NCI-H187 treated with DMSO at 0.1 percent for 48 hours (cell line): ENCODE measurements around the gene ADD3.
"Not testable (repeated sequence)": the region's sequence is repeated elsewhere in the genome, so short reads cannot be mapped to it uniquely, and the experiment has no call there.

Experiments used
- DNase-seq: peaks from one replicate; lab custom pipeline; 2025; lab: John Stamatoyannopoulos, UW

ADD3 gene

DNA sequence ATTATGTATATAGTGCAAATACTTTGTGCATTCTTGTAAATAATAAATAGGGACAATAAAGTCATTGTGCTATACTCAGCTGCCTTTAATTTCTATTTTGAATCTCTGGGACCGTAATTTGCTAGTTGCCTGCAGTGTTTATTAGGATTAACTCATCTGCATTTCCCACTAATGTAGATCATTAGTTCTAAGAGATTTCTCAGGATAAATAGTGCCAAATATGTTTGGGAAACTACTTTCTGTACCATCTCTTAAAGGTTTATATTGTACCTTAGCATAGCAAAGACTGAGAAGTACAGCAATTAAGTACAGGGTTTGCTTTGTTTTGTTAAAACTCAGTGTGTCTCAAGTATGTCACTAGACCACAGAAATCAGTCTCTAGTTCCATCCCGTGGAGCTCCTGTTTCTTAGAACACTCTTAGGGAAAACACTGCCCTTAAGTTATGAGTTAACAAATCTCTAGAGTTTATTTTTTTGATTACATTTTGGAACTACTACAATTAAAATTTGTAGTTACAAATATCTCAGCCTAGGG lies 26.0 kb downstream of the ADD3 start:
- DNase-seq: no peak

DNA sequence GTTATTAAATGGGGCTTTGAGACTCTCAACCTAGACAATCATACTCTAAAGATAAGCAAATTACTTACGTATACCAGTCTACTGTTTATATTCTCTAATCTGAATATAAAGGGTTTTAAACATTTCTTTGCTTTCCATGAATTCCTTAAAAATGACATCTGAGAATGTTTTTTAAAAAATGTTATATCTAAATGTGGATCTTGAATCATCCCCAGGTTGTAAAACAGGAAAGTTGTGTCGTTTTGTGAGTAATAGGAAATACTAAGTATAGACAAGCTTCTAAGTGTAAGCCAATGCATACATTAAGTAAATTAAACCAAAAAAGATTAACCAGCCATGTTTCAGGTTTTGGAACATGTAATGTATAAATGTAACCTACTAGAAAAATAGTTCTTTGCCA lies 26.8 kb downstream of the ADD3 start:
- no peak for DNase-seq

DNA sequence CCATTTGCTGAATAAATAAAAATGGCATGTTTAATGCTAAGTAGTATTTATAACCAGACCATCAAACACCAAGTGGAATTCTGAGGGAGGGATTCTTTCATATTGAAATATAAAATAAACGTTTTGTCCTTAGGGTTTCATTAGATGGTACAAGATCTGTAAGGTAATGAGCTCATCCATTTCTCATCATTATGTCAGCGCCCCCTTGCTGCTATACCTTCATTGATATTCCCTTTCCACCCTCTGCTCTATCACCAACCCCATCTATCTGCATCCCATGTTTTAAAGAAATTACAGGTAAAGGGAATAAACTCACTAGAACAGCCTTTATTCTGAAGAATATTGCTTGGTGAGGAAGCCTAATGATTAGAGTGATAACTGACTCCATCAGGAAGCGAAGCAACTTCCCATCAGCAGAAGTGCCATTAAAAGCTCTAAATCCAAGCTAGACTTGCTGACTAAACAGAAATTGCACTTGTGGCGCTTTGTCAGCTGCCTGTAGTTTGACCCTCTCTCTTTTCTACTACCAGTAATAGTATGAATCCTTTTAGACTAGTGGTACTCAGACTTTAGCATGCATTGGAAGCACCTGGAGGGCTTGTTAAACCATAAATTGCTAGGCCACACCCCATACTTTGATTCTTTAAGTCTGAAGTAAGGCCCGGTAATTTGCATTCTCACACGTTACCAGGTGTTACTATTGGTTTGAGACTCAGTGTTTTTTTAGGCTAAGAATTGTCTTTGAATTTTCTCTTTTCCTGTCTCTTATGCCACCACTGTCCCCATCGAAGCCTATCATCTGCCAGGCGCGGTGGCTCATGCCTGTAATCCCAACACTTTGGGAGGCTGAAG lies 27.5 kb downstream of the ADD3 start:
- no peak for DNase-seq

DNA sequence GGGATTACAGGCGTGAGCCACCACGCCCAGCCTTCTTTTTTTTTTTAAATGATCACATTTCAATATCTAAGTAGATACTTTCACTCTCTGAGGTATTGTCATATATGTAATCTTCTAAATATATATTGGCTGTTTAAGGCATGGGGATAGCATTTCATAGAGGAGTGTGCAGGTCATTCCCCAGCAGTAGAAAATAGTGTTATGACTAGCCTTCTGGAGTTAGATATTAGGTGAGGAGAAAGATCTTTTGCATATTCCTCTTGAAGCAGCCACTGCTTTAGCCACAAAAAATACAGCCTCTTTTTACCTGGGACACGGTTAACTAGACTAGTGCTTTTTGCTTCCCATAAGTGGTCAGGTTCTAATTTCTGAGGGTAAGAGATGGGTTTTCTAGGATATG lies 28.9 kb downstream of the ADD3 start:
- no peak for DNase-seq

DNA sequence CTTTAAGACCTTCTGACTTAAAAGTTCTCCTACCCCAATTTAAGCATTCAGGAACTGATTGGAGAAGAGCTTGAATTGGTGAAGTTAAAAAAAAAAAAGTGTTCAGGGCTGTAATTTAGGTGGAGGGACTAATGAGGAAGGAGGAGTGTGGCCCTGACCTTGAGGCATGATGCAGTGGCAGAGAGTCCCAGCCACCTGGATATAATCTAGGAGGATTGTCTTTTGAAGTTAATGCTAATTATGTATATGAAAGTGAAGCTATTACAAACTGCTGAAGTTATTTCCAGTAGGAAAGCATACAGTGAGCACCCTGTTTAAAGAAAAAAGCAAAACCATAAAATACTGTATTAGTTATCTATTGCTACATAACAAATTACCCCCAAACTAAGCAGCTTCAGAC lies 31.5 kb downstream of the ADD3 start:
- DNase-seq: no peak

DNA sequence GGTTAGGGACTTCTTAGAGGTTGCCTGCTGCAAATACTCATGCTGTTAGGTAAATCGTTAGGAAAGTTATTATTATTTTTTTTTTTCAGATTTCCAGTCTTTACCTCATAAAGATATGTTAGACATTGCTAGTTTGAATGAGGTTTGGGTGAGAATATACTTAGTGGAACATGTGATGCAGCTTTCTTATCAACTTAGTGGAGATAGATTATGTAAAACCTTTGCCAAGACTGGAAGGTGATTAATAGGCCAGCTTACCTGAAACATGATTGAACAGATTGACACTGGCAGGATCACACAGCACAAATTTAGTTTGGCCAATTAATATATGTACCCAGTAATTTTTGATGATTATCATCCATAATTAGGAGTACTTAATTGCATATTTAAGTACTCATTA lies 32.3 kb downstream of the ADD3 start:
- no peak for DNase-seq

DNA sequence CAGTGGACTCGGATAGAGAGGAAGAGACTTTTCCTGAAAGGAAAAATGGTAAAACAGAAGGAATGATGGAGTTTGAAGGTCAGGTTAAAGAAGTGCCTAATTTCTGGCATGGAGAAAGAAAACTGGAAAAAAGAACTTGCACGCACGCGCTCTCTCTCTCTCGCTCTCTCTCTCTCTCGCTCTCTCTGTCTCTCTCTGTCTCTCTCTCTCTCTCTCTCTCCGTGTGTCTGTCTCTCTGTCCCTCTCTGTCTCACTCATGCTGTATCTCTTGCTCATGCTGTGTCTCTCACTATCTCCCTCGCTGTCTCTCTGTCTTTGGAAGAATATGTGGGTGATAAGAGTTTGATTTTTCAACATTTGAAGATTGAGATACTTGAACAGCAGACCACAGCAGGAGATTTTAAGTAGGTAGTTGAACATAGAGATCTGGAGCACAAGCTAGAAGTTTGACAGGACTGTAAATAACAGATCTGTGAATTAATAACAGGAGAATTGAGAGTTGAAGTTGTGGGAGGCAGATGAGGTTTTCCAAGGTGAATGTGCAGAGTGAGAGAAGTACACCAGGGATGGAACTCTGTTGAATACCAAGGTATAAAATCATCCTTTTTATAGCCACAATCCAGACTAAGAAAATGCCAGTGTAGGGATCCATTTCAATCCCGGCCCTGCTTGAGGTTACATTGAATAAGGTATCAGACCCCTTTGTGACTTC lies 33.1 kb downstream of the ADD3 start:
- DNase-seq: no peak

GRCh38 chr10:110041479-110041829 lies 33.7 kb downstream of the ADD3 start:
- DNase-seq: no peak

DNA sequence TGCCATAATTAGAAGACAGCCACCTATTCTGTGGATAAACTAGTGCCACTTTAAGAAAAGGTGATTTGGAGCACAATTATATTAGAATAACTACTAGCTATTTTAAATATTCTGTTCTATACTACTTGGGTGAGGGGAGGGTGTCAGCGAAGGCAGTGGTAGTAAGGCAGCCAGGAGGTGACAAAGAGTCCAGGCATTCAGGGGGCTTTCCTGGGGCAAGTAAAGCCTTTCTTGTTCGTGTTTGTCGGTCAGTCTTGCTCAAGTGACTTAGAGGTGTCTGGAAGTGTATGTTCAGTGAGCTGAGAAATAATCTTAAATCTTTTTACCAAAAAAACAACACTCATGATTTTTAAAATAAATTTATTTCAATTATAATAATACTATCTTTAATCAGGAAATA lies 34.4 kb downstream of the ADD3 start:
- no peak for DNase-seq

DNA sequence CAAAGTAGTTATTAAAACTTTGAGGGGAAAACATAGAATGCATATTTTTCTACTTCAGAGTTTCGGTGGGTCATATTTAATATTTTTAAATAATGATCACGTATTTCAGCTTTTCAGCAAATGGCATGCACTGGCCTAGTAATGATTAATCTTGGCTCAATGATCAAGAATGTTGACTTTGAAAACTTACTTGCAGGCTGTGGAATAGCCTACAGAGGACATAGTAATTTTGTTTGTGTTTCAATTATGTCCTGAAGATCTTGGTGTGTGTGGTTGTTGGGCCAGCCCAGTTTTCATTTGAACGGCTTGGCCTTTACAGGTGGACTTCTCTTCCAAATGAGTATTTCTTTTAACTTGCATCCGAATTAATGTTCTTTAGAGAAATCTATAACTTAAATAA lies 35.1 kb downstream of the ADD3 start:
- DNase-seq: no peak

- DNase-seq: no peak
Measured at GRCh38 chr10:110044681-110045080, 36.9 kb downstream of the ADD3 start.

DNA sequence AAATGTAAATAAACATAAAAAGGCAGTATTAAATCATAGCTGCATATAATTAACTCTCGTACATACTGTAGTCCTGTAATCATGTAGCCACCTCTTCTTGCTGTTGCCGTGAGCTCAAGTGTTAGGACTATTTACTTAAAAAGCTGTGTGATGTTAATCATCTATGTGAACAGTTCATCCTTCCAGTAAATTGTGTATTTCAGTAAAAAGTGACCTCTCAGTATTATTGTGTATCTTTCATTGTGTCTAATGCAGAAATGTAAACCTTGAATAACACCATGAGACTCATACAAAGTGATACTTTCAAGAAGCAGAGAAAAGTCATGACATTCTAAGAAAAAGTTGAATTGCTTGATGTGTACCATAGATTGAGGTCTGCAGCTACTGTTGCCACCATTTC lies 38.0 kb downstream of the ADD3 start:
- DNase-seq: no peak

- not testable (repeated sequence) for DNase-seq
Measured at GRCh38 chr10:110048145-110048544, 40.4 kb downstream of the ADD3 start.

GRCh38 chr10:110048781-110049180 lies 41.0 kb downstream of the ADD3 start:
- no peak for DNase-seq

DNA sequence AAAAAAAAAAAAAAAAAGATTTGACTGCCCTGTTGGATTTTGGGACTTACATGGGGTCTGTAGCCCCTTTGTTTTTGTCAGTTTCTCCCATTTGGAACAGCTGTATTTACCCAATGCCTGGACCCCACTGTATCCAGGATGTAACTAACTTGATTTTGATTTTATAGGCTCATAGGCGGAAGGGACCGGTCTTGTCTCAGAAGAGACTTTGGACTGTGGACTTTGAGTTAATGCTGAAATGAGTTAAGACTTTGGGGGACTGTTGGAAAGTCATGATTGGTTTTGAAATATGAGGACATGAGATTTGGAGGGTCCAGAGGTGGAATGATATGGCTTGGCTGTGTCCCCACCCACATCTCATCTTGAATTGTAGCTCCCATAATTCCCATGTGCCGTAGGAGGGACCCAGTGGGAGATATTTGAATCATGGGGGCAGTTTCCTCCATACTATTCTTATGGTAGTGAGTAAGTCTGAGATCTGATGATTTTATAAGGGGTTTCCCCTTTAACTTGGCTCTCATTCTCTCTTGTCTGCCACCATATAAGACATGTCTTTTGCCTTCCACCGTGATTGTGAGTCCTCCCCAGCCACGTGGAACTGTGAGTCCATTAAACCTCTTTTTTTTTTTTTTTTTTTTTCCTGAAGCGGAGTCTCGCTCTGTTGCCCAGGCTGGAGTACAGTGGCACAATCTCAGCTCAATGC lies 42.3 kb downstream of the ADD3 start:
- DNase-seq: not testable (repeated sequence)

GRCh38 chr10:110051487-110051886 lies 43.7 kb downstream of the ADD3 start:
- DNase-seq: no peak

GRCh38 chr10:110052916-110053315 lies 45.1 kb downstream of the ADD3 start:
- DNase-seq: no peak

DNA sequence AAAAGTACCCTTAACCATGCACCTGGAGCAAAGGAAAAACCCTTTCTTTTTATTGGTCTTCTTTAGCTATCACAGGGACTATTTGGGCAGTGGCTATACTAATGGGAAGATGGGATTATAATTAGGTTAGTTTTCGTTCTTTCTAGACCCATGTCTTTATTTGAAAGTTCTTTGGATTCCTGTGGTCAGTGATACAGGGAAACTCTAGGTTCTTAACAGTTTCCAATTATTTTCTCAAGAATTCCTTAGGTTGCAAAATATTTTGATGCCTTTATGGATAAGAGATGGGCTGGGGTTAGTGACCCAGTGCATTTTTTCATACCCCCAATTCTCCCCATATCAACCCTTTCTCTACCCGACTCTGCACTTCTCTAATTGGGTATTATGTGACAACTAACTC lies 49.0 kb downstream of the ADD3 start:
- DNase-seq: no peak

DNA sequence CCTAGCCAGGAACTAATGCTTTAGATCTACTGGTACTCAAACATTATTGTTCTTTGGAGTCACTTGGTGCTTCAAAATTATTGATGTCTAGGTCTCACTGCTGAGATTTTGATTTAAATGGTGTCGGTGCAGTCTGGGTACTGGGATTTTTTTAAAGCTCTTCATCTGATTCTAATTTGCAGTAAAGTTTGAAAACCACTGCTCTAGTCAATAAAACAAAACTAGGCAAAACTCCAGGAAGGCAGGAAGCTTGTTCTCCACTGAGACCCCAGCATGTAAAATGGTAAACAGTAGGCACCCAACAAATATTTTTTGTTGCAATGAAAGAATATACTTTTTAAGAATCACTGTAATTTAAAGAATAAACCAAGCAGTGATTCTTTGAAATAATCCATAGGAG lies 49.7 kb downstream of the ADD3 start:
- DNase-seq: no peak

- no peak for DNase-seq
Measured at GRCh38 chr10:110058212-110058611, 50.4 kb downstream of the ADD3 start.

DNA sequence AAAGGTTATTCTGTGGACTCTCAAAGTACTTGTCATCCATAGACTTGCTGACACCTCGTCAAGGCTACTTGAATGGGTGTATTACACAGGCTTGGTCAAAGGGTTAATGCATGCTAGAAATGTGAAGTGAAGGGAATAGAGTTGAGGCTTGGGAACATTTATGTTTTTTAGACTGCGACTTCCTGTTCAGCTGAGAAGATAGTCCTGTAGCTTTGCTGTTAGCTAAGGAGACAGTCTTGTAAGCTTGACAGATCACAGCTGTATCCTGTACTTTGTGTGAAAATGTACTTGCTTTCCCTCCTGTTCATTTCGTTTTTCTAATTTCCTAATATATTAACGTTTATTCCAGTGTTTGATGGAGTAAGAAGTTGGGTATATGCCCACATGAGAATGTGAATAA lies 52.1 kb downstream of the ADD3 start:
- DNase-seq: no peak

DNA sequence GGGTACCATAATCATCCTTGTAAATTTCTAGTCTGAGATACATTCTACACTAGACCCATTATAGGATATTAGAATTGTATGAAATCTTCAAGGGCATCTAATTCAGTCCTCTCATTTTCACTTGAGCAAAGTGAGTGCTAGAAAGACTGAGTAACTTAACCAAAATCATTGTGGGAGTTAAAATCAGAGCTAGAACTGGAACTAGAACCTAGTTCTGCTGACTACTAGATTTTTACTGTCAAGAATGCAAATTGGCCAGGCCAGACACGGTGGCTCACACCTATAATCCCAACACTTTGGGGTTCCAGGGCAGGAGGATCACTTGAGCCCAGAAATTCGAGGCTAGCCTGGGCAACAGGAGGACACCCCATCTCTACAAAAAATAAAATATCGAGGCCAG lies 53.9 kb downstream of the ADD3 start:
- no peak for DNase-seq

DNA sequence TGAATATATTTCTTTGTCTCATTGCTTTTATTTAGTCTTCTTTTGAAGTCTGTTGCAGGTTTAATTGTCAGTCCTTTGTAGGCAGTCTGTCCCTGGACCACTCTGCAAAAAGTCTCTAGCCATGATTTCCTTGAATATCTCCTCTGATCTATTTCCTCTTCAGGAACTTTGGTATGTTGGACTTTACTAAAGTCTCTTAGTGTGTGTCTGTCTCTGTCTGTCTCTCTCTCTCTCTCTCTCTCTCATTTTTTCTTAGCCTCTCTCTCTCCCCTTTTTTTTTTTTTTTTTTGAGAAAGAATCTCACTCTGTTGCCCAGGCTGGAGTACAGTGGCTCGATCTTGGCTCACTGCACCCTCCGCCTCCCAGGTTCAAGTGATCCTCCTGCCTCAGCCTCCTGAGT lies 57.5 kb downstream of the ADD3 start:
- no peak for DNase-seq
